Adipose tissue (tissue), 3 donors: ENCODE measurements around the gene ANKLE2. TPM values are rescaled to one million over a fixed set of nuclear protein-coding genes. Genes with fewer than 3 reads are reported as not detected.
"Not testable (repeated sequence)": the region's sequence is repeated elsewhere in the genome, so short reads cannot be mapped to it uniquely, and the experiment has no call there.

Source experiments
- H3K27ac ChIP-seq: one replicate; pipeline ENCODE4 v1.5.1; 2013; ENCODE audit warnings: low read depth, low read length
- WGBS, 3 donors: extraction: QIAGEN DNeasy Blood & Tissue Kit; methylation state at CpG; one replicate each; pipeline ENCODE4 v1.1.7; 2013; 5-methylcytosine and 5-hydroxymethylcytosine counted together
- polyA plus RNA-seq, 3 donors: library from polyadenylated mRNA; stranded (reverse); fragments of 200-250 nt; gene quantifications; one replicate each; pipeline ENCODE4 v1.2.3, GENCODE V29; 2013
- donor health status: healthy with polysubstance abuse.
- donor health status: Bipolar disorder and iron deficiency.
- donor health status: healthy.

Gene ANKLE2
- polyA plus RNA-seq, 3 donors: 18.2 to 58.2 (median 19.2) TPM

DNA sequence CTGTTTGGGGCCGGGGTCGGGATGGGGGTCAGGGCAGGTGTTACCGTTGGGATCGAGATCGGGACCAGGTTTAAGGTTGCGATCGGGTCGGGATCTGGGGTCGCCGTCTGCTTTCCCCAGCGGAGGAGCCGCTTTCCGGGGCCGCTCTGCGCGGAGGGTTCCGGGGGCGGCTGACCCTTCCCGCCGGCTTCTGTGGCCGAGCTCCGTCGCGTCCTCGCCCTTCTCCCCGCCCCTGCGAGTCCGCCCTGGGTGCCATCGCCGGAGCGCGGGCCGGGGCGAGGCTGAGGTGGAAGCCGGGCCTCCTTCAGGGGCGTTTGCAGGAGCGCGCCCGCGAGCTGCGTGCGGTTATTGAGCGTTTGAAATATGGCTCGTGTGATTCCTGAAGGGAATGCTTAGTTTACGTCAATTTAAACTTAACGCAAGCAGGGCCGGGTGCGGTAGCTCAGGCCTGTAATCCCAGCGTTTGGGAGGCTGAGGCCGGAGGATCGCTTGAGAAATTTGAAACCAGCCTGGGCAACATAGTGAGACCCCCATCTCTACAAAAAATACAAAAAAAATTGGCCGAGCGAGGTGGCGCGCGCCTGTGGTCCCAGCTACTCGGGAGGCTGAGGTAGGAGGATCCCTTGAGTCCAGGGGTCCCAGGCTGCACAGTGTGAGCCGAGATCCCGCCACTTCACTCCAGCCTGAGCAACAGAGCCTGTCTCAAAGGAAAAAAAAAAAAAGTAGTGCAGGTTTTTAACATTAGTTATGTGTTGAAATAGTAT is 50.4 kb downstream of the ANKLE2 start:
- H3K27ac ChIP-seq: no peak overlapping the region
- 5 to 9% (median 7%) methylated on average over 59 of the region's 59 CpGs for WGBS, 3 donors

DNA sequence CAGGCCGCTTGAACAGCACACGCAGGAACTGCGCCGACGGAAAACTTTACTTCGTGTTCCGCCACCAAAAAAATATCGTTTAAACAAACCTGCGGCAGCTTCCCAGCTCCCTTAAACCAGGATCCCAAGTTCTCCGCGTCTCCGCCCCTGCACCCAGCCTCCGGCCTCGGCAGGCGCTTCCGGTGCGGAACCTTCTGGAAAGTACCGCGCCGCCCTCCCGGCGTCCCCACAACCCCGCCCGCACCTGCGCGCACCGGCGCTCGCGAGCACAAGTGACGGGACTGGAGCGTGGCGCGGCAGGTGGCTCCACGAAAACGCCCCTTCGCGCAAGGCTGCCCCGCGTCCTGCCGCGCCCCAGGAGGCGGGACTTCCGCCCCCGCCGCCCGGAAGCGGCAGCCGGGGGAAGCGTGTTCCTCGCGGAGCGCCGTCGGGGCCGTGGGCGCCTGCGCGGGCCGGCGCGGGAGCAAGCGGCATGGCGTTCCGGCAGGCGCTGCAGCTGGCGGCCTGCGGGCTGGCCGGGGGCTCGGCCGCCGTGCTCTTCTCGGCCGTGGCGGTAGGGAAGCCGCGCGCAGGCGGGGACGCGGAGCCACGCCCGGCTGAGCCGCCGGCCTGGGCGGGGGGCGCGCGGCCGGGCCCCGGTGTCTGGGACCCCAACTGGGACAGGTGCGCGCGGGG is 51.1 kb downstream of the ANKLE2 start, which contains the start of gene PGAM5:
TSS of gene PGAM5 (plus strand) at position 438 of the 675 bp plus-strand sequence. CDS start at position 473, 35 bp downstream.
- 0 to 1% (median 0%) methylated on average over 85 to 94 of the region's 94 CpGs for WGBS, 3 donors

DNA sequence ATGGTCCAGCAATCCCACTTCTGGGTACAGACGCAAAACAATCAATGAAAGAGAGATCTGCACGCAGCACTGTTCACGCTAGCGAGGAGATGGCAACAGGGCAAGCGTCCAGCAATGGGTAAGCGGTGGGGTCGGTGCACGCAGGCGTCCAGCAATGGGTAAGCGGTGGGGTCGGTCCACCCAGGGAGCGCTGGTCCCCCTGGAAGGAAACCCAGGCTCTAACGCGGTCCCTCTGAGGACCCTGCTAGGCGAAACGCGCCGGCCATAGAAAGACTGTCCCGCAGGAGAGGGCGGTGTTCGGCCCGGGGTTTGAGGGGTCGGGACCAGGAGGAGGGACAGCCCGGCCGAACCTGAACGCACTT is 51.6 kb downstream of the ANKLE2 start:
- no peak overlapping the region for H3K27ac ChIP-seq
- WGBS, 3 donors: 0 to 4% (median 2%) methylated on average over 26 of the region's 26 CpGs

More for the DNA sequence above, 51.1 kb downstream of the ANKLE2 start, which contains the start of gene PGAM5:
- H3K27ac ChIP-seq: no peak within 1 kb of the TSS

DNA sequence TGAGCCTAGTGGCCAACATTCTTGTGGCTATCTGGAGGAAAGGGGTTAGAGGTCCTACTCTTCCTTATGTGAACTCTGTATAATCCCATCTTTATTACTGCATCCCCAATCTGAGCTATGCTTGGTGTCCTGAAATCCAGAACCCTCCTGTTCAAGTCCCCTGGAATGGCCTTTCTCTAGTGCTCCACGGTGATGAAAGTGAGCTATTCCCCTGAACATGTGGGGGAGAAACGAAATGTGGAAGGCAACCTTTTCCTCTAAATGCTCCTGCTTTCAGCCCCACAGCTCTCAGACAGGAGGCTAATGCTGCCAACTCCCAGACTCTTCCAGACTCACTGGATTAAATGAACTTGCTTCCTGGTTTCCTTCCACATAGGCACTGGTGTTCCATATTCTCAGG is 53.5 kb downstream of the ANKLE2 start:
- 72 to 90% (median 85%) methylated on average over 2 of the region's 2 CpGs for WGBS, 3 donors
- H3K27ac ChIP-seq: no peak overlapping the region

DNA sequence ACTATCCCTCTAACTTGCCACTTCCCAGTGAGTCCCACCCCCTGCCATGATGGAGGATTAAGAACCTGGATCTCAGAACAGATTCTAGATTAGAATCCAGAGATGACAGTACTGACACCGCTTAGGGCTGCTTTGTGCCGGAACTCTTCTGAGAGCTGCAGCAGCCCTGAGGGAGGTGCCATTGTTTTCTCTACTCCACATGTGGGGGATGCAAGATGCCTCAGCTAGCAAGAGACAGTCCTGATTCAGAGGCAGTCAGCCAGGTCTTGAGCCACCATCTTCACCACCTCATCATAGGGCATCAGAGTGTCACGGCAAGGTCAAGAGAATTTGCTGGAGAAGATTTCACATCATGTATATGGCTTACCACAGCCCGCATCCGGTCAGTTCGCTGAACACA is 54.4 kb downstream of the ANKLE2 start:
- no peak overlapping the region for H3K27ac ChIP-seq
- 95 to 96% (median 96%) methylated on average over 6 of the region's 6 CpGs for WGBS, 3 donors

DNA sequence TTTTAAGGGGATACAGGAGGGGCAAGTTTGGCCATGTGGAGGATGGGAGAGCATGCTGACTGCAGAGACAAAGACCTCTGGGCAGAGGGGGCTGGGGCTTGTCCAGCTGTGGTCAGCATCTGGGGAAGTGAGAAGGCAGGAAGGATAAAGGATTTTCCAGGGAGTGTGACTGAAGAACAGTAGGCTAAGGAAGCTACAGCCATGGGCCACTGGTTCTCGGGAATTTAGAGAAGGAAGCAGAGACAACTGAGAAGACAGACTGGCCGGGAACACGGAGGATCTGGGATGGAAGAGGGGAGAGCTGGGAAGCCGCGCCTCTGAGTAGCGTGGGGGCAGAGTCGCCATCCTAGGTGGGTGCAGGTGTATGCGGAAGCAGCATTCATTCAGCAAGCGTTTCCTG is 58.0 kb downstream of the ANKLE2 start:
- no peak overlapping the region for H3K27ac ChIP-seq
- 89 to 94% (median 92%) methylated on average over 9 of the region's 9 CpGs for WGBS, 3 donors

DNA sequence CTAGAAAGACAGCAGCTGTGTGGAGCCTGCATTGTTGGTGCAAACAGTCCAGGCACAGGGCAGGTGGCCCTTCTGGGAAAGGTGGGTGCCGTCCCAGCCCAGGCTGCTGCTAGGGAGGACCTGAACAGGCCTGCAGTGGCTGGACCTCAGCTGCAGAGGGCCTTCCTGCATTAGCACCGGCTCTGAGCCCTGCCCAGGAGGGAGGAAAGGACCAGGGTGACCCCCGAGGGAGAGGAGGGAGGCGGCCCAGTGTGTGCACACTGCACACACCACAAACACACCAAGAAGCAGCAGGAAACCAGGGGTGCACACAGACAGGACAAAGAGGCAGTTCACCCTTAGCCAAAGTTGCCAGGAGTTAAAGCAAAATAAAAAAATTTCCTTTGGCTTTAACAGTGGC is 59.0 kb downstream of the ANKLE2 start:
- WGBS, 3 donors: 62 to 77% (median 73%) methylated on average over 4 of the region's 4 CpGs
- no peak overlapping the region for H3K27ac ChIP-seq

DNA sequence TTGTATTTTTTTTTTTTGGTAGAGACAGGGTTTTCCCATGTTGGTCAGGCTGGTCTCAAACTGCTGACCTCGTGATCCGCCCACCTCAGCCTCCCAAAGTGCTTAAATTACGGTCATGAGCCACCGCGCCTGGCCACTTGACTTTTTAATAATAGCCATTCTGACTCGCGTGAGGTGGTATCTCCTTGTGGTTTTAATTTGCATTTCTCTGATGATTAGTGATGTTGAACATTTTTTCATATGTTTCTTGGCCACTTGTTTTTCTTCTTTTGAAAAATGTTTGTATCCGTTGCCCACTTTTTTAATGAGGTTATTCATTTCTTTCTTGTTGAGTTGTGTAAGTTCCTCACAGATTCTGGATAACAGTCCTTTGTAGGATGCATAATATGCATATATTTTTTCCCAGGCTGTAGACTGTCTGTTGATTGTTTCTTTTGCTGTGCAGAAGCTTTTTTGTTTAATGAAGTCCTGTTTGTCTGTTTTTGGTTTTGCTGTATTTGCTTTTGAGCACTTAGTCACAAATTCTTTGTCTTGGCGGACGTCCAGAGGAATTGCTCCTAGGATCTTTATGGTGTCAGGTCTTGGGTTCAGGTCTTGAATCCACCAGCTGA is 61.3 kb downstream of the ANKLE2 start:
- WGBS, 3 donors: 91 to 95% (median 93%) methylated on average over 10 of the region's 10 CpGs
- H3K27ac ChIP-seq: no peak overlapping the region

DNA sequence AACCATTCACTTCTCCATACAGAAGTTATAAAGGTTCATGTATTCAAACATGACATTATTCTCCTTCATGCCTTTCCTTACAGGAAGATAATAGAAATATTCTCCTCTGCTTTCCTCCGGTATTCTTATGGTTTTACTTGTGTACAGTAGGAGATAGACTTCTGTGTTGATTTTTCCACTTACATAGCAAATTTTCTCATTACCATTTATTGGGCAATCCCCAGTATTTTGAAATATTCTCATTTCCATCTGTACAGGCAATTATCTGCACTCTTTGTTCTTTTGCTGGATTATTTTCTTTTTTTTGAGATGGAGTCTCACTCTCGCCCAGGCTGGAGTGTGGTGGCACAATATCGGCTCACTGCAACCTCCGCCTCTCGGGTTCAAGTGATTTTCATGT is 63.3 kb downstream of the ANKLE2 start:
- no peak overlapping the region for H3K27ac ChIP-seq
- WGBS, 3 donors: 70 to 82% (median 82%) methylated on average over 5 of the region's 5 CpGs

DNA sequence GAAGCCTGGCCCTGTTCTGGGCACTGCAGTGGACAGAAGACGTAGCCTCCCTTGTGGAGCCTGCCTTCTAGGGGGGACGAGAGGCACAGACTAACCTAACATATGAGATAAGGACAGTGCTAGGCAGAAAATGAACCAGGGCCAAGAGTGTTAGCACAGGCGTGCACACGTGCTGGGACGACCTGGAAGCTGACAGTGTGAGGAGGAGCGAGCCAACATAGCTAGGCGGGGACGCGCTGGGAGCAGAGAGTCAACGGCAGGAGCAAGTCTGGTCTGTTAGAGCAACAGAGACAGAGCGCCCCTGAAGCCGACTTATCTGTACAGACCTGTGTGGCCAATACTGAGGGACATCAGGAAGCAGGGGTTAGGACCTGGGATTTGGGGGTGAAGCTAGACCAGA is 66.2 kb downstream of the ANKLE2 start:
- 88 to 94% (median 90%) methylated on average over 12 of the region's 12 CpGs for WGBS, 3 donors
- no peak overlapping the region for H3K27ac ChIP-seq

DNA sequence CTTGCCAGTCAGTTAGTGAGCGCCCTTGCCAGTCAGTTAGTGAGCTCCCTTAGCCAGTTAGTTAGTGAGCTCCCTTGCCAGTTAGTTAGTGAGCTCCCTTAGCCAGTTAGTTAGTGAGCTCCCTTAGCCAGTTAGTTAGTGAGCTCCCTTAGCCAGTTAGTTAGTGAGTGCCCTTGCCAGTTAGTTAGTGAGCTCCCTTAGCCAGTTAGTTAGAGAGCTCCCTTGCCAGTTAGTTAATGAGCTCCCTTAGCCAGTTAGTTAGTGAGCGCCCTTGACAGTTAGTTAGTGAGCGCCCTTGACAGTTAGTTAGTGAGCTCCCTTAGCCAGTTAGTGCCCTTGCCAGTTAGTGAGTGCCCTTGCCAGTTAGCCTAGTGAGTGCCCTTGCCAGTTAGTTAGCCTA is 66.7 kb downstream of the ANKLE2 start:
- not testable (repeated sequence) for H3K27ac ChIP-seq
- 96 to 97% (median 97%) methylated on average over 3 of the region's 3 CpGs for WGBS, 3 donors

DNA sequence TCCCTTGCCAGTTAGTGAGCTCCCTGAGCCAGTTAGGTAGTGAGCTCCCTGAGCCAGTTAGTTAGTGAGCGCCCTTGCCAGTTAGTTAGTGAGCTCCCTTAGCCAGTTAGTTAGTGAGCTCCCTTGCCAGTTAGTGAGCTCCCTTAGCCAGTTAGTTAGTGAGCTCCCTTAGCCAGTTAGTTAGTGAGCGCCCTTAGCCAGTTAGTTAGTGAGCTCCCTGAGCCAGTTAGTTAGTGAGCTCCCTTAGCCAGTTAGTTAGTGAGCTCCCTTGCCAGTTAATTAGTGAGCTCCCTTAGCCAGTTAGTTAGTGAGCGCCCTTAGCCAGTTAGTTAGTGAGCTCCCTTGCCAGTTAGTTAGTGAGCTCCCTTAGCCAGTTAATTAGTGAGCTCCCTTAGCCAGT is 69.6 kb downstream of the ANKLE2 start:
- 95 to 99% (median 95%) methylated on average over 3 of the region's 3 CpGs for WGBS, 3 donors
- H3K27ac ChIP-seq: not testable (repeated sequence)

DNA sequence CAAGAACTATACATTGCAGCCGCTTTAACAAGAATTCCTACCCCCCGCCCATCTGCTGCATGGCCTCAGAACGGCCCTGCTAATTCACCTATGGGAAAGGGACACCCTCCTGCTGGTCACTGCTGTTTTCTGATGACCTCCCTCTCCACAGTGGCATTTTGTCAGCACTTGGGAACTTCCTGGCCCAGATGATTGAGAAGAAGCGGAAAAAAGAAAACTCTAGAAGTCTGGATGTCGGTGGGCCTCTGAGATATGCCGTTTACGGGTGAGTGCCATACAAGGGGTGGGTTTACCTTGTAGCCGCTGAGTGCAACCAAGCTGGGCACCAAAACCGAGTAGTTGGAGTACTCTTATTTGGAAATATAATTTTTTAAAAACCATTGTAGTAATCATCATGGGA is 71.5 kb downstream of the ANKLE2 start:
- 93 to 97% (median 95%) methylated on average over 9 of the region's 9 CpGs for whole genome bisulfite sequencing, 3 donors

DNA sequence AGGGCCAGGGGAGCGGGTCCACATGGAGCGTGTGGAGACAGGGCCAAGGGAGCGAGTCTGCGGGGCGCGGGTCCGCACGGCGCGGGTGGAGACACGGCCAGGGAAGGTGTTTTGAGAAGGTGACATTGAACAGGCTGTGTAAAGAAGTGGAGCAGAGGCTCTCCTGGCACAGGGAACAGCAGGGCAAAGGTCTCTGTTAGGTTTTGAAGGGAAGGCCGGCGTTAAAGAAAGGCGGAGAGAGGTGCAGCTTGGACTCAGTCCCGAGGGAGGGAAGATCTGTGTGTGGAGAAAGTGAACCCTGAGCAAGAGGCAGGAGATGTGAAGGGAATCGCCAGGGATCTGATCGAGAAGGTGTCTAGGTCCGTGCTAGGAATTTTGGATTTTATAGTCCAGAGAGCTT is 72.4 kb downstream of the ANKLE2 start:
- WGBS, 3 donors: 42 to 79% (median 72%) methylated on average over 18 of the region's 18 CpGs
- no peak overlapping the region for H3K27ac ChIP-seq

More for the DNA sequence above, 71.5 kb downstream of the ANKLE2 start:
- H3K27ac ChIP-seq: no peak overlapping the region

DNA sequence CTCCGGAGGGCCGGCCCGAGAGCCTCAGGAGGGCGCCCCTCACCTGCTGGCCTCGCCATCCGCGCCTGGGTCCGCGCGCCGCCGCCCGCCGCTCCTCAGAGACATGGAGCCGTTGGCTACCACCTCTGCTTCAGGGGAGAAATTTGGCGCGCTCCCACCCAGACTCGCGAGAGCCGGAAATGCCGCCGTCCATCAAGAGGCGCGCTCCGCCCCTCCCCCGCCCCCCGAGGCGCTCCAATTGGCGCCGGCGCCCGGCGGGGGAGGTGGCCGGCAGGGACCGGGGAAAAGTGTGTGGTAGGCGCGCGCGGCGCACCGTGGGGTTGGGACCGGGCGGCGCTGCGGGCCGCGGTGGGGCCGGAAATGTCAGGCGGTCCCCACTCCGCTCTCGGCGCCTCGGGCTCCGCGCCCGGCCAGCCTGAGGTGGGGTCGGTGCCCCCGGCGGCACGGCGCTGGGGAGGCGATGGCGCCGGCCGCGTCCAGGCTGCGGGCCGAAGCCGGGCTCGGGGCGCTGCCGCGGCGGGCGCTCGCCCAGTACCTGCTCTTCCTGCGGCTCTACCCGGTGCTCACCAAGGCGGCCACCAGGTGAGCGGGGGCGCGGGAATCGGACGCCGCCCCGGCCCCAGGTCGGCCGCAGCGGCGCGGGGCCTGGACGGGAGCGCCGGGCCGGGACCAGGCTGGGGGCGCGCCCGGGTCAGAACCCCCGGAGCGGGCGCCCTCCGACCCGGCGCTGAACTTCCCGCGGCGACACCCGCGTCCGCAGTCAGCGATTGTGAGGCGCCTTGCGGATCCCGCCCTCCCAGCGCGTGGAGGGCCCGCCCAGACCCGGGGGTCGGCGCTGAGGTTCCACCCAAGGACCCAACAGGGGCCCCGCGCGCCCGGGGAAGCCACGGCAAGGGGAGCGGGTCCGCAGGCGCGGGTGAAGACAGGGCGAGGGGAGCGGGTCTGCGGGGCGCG is 74.1 kb downstream of the ANKLE2 start, which contains the start of the genes POLE and PXMP2:
TSS of gene POLE (minus strand) at position 132 of the 954 bp plus-strand sequence. CDS start at position 105, 27 bp downstream.
TSS of gene PXMP2 (plus strand) at position 377 of the 954 bp plus-strand sequence. CDS start at position 461, 84 bp downstream.
- no peak within 1 kb of the TSS for H3K27ac ChIP-seq
- WGBS, 3 donors: 0 to 1% (median 0%) methylated on average over 80 to 134 of the region's 134 CpGs

DNA sequence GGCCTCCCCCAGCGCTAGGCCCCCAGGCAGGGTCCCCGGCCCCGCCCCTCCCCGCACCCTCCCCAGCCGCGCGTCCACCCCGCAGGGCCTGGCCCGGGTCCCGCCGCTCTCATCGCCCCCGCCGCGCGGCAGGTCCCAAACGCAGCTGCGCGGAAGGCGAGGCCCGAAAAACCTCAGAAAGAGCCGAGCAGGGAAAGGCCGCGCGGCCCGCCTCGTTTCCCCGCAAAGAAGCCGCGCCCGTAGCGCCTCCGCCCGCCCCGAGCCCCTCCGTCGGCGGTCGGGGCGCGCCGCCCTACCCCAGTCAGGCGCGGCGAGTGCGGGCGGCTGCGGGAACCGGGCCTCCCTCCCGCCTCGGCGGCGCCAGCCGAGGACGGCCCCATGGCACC is 74.8 kb downstream of the ANKLE2 start:
- WGBS, 3 donors: 0 to 1% (median 0%) methylated on average over 30 to 55 of the region's 55 CpGs
- H3K27ac ChIP-seq: no peak overlapping the region

DNA sequence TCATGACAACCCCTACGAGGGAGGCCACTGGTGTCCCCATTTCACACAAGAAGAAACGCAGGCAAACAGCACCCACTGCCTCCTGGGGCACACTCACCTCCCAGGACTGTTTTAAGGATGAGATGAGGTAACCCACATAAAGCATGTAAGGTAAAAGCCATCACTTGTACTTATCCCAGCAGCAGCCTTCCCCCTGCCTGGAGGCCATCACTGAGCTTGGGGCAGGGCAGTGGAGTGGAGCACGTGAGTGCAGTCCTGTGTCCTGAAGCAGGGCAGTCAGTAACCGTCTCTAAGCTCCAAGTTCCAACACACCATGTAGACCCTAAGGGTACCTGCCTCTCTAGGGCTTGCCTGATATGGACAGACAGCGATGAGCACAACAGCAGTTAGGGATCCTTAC is 76.2 kb downstream of the ANKLE2 start:
- WGBS, 3 donors: 72 to 77% (median 73%) methylated on average over 5 of the region's 5 CpGs
- no peak overlapping the region for H3K27ac ChIP-seq

DNA sequence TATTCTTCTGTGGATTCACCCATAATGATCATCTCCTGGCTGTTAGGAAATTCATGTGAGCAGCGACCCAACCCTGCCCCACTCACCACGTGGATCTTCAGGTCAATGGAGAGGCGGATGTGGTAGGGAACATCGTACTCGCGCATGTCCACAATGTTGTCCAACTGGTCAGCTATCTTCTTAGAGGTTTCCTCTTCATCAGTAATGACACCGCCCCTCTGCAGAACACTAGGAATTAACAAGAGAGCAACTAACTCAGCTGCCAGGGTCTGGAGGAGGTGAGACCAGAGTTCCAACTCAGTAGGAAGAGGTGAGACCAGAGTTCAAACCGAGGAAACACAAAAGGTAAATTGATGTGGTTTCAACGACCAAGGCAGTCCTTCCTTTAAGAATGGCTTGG is 84.1 kb downstream of the ANKLE2 start:
- 89 to 97% (median 94%) methylated on average over 9 of the region's 9 CpGs for WGBS, 3 donors
- no peak overlapping the region for H3K27ac ChIP-seq
